UCSD-AML1 (cell line): ENCODE measurements around the gene ARSI.

Source experiments
- DNase-seq: peaks from one replicate; lab custom pipeline; 2025; ENCODE audit not compliant: unreplicated experiment; lab: John Stamatoyannopoulos, UW

The ARSI gene

GRCh38 chr5:150295172-150295634, 7.5 kb downstream of the ARSI start:
- DNase-seq: no peak

- no peak for DNase-seq
Measured at GRCh38 chr5:150294551-150295071, 8.1 kb downstream of the ARSI start.

GRCh38 chr5:150293091-150293941, 9.4 kb downstream of the ARSI start:
- DNase-seq: peak; percentile 44

- no peak for DNase-seq
Measured at GRCh38 chr5:150291388-150292385, 11.0 kb downstream of the ARSI start.

GRCh38 chr5:150289551-150290390, 12.9 kb downstream of the ARSI start, which contains the start of gene CAMK2A:
Gene CAMK2A, minus strand, starts transcription at chr5:150289773. Its CDS starts 148 bp downstream, at chr5:150289625.
- no peak for DNase-seq

GRCh38 chr5:150288791-150289190, 13.9 kb downstream of the ARSI start:
- no peak for DNase-seq

- DNase-seq: no peak
Measured at GRCh38 chr5:150288361-150288760, 14.3 kb downstream of the ARSI start.

- DNase-seq: no peak
Measured at GRCh38 chr5:150286820-150287219, 15.9 kb downstream of the ARSI start.

GRCh38 chr5:150285114-150285513, 17.6 kb downstream of the ARSI start:
- no peak for DNase-seq

GRCh38 chr5:150284311-150284710, 18.4 kb downstream of the ARSI start:
- DNase-seq: no peak

- DNase-seq: no peak
Measured at GRCh38 chr5:150283904-150284303, 18.8 kb downstream of the ARSI start.

GRCh38 chr5:150281987-150282386, 20.7 kb downstream of the ARSI start:
- no peak for DNase-seq

GRCh38 chr5:150279330-150280020, 23.2 kb downstream of the ARSI start:
- DNase-seq: no peak

- DNase-seq: no peak
Measured at GRCh38 chr5:150278916-150279315, 23.8 kb downstream of the ARSI start.

- no peak for DNase-seq
Measured at GRCh38 chr5:150278046-150278730, 24.5 kb downstream of the ARSI start.

GRCh38 chr5:150277043-150277442, 25.7 kb downstream of the ARSI start:
- no peak for DNase-seq

GRCh38 chr5:150274811-150275210, 27.9 kb downstream of the ARSI start:
- no peak for DNase-seq

GRCh38 chr5:150272531-150272930, 30.2 kb downstream of the ARSI start:
- peak; percentile 34 for DNase-seq

- no peak for DNase-seq
Measured at GRCh38 chr5:150271923-150272322, 30.8 kb downstream of the ARSI start.
